HG02588 (cell line): ENCODE results near the gene NECTIN2.
"Not testable (repeated sequence)": the region's sequence is repeated elsewhere in the genome, so short reads cannot be mapped to it uniquely, and the experiment has no call there.

Source experiments
- ATAC-seq: cut with Tn5 transposase; IDR thresholded peaks from one replicate; pipeline ENCODE4 v1.9.1; 2021; ENCODE audit warnings: mild to moderate bottlenecking, moderate library complexity; ENCODE audit not compliant: unreplicated experiment

Gene NECTIN2

DNA sequence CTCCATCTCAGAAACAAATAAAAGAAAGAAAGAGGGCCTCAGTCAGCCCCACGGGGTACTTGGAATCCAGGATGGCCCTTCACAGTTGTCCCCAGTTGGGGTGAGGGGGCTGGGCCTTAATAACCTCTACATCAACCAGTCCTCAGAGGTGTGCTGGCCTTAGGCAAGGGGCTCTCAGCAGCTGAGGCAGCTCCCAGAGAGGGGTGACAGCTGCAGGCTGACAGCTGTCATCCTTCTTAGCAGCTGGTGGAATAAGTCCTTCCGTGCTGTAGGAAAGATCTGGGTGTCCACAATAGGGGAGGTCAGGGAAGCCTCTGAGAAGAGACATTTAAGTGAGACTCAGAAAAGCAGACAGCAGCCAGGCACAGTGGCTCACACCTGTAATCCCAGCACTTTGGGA is 29.8 kb upstream of the NECTIN2 start:
- ATAC-seq, result no peak

DNA sequence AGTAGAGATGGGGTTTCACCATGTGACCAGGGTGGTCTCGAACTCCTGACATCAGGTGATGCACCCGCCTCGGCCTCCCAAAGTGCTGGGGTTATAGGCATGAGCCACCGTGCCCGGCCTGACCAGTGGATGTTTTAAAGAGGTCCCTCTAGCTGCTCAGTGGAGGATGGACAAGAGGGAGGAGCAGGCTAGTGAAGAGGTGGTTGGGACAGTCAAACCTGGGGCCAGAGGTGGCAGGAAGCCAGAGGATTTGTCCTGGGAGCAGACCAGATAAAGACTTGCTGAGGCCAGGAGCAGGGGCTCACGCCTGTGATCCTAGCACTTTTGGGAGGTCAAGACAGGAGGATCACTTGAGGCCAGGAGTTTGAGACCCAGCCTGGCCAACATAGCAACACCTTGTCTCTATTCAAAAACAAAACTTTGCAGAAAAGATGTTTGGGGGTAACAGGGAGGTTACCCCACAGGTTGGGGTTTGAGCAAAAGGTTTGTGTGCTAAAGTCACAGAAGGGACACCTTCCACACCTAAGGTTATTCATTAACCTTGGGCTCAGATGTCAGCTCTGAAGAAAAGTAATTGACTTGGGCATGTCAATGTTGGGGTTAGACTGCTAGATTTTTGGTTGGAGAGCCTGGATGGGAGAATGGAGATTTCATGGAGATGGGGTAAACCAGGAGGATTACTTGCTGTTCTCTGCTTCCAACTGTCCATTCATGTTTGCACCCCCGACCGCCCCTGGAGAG is 28.2 kb upstream of the NECTIN2 start:
- no peak for ATAC-seq

GRCh38 chr19:44818466-44819031 is 27.5 kb upstream of the NECTIN2 start:
- no peak for ATAC-seq

DNA sequence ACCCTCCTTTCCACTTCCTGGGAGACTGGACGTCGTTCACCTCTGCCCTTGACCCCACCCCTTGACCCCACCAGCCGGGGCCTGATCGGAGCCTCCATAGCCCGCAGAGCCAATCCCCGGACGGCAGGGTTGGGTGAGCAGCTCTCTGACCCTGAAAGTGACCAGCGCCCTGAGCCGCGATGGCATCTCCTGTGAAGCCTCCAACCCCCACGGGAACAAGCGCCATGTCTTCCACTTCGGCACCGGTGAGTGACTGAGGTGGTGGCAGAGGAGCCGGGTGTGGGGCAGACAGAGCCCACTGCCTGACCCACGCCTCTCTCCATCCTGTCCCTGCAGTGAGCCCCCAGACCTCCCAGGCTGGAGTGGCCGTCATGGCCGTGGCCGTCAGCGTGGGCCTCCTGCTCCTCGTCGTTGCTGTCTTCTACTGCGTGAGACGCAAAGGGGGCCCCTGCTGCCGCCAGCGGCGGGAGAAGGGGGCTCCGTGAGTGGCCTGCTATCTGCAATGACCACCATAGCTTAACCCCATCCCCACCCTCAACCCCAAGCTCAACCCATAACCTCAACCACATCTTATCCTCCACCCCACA is 26.8 kb upstream of the NECTIN2 start:
- no peak for ATAC-seq

DNA sequence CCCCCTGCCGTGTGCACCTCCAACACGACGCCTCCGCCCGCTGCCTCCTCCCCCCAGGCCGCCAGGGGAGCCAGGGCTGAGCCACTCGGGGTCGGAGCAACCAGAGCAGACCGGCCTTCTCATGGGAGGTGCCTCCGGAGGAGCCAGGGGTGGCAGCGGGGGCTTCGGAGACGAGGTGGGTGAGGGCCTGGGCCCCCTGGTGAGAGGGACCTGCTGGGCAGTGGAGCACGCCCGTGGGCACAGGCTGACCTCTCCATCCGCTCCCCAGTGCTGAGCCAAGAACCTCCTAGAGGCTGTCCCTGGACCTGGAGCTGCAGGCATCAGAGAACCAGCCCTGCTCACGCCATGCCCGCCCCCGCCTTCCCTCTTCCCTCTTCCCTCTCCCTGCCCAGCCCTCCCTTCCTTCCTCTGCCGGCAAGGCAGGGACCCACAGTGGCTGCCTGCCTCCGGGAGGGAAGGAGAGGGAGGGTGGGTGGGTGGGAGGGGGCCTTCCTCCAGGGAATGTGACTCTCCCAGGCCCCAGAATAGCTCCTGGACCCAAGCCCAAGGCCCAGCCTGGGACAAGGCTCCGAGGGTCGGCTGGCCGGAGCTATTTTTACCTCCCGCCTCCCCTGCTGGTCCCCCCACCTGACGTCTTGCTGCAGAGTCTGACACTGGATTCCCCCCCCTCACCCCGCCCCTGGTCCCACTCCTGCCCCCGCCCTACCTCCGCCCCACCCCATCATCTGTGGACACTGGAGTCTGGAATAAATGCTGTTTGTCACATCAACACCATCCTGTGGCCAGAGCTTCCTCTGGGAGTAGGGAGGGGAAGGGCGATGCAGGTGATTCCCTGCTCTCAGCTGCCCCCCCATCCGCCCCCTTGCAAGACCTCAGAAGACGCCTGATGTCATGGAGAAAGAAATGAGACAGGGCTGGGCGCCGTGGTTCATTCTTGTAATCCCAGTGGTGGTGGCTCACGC is 25.2 kb upstream of the NECTIN2 start:
- no peak for ATAC-seq

- no peak for ATAC-seq
Observed at GRCh38 chr19:44822177-44822576, 23.9 kb upstream of the NECTIN2 start.

DNA sequence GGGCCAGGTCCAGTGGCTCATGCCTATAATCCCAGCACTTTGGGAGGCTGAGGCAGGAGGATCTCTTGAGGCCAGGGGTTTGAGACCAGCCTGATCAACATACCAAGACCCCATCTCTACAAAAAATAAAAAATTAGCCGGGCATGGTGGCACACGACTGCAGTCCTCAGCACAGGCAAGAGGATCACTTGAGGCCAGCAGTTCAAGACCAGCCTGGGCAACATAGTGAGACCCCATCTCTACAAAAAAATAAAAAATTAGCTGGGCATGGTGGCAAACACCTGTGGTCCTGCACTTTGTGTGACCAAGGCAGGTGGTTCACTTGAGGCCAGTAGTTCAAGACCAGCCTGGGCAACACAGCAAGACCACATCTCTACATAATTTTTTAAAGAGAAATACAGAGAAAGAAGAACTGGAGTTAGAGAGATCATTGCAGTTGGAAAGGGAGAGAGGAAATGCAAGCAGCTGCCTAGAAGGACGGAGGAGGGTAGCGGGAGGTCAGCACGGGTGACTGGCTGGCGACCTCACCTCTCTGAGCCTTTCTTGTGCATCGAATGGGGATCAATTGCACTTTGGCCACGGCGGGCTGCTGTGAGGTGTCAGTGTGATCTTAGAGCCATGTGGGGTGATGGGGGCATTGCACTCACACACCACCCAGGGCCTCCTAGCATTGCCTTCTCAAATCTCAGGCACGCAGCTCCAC is 23.3 kb upstream of the NECTIN2 start:
- no peak for ATAC-seq

DNA sequence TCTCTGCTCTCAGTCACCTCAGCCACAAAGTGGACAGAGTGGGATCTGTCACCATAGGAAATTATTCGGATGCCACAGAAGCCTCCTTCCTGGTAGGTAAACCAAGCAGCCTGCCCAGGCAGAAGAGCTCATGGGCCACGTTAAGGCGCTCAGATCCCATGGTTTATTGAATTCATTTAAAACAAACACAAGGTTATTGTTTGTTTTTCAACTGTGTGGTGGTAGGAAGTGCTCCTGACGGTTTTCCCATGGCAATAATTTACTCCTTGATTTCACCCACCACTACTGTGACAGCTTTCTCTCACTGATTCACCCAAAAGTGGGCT is 22.8 kb upstream of the NECTIN2 start:
- no peak for ATAC-seq

DNA sequence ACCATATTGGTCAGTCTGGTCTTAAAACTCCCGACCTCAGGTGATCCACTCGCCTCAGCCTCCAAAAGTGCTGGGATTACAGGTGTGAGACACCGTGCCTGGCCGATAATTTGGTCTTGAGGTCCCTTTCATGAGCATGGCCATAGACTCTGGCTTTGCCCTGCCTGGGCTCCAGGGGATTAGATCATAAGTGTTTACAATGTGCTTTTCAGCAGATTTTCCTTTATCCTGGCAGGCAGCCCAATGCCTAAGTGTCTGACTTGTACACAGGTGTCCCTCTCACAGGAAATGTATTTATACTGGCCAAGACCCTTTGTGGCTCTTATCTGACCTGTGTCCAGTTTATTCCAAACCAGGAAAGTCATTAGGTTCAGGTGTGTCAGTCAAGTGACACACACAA is 21.3 kb upstream of the NECTIN2 start:
- no peak for ATAC-seq

DNA sequence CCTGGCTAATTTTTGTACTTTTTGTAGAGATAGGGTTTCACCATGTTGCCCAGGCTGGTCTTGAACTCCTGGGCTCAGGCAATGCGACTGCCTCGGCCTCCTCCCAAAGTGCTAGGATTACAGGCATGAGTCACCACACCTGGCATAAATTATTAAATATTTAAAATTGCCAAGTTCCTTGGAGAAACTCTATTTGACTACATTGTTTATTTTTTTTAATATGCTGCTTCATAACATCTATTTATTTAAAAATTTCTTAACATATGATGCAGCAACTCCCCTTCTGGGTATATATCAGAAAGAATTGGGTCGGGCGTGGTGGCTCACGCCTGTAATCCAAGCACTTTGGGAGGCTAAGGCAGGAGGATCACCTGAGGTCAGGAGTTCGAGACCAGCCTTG is 13.2 kb upstream of the NECTIN2 start:
- not testable (repeated sequence) for ATAC-seq

DNA sequence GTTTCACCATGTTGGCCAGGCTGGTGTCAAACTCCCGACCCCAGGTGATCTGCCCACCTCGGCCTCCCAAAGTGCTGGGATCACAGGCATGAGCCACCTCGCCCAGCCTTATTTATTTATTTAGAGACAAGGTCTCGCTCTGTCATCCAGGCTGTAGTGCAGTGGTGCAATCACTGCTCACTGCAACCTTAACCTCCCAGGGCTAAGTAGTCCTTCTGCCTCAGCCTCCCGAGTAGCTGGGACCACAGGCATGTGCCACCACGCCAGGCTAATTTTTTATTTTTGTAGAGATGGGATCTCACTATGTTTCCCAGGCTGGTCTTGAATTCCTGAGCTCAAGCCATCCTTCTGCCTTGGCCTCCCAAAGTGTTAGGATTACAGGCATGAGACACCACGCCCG is 11.7 kb upstream of the NECTIN2 start:
- ATAC-seq, result not testable (repeated sequence)

- ATAC-seq, result no peak
Observed at GRCh38 chr19:44839276-44839675, 6.8 kb upstream of the NECTIN2 start.

- ATAC-seq, result no peak
Observed at GRCh38 chr19:44840811-44841210, 5.3 kb upstream of the NECTIN2 start.

GRCh38 chr19:44841231-44841630 is 4.9 kb upstream of the NECTIN2 start:
- no peak for ATAC-seq

GRCh38 chr19:44845286-44845611 is 848 bp upstream of the NECTIN2 start:
- ATAC-seq, result no peak

GRCh38 chr19:44846455-44847143 is 502 bp downstream of the NECTIN2 start:
- ATAC-seq, result no peak

- ATAC-seq, result no peak
Observed at GRCh38 chr19:44847144-44848035, 1.3 kb downstream of the NECTIN2 start.

- ATAC-seq, result no peak
Observed at GRCh38 chr19:44848036-44848811, 2.1 kb downstream of the NECTIN2 start.
